GM23338 (cell line): Measurements from ENCODE around the gene GALNT13. TPM values are rescaled to one million over a fixed set of nuclear protein-coding genes. Genes with fewer than 3 reads are reported as not detected.

Source experiments
- ATAC-seq: fragments of 200-7000 bp; cut with Tn5 transposase; 3 replicates; pipeline ENCODE4 v1.9.1; 2020
- DNase-seq: peaks from one replicate; pipeline ENCODE4 v3.0.0-alpha.2; 2015; ENCODE audit warnings: low spot score
- H2AFZ ChIP-seq: fragments of 200-600 bp; sonication (generic); 2 replicates; pipeline ENCODE4 v1.8.0; 2016; ENCODE audit warnings: antibody characterized with exemption, mild to moderate bottlenecking, moderate library complexity
- H3F3A ChIP-seq: fragments of 200-600 bp; sonication (generic); replicated peaks from 2 replicates; pipeline ENCODE4 v1.8.0; 2017; ENCODE audit warnings: antibody characterized with exemption, mixed run types, low read depth
- H3K27ac ChIP-seq: fragments of 200-600 bp; sonication (generic); 2 replicates; pipeline ENCODE4 v1.6.1; 2016; ENCODE audit warnings: low read depth
- H3K27me3 ChIP-seq: fragments of 200-600 bp; sonication (generic); 2 replicates; pipeline ENCODE4 v1.8.0; 2016; ENCODE audit warnings: mild to moderate bottlenecking, mixed run types, moderate library complexity; ENCODE audit not compliant: insufficient read depth
- H3K36me3 ChIP-seq: fragments of 200-600 bp; sonication (generic); 2 replicates; pipeline ENCODE4 v1.8.0; 2016; ENCODE audit warnings: mild to moderate bottlenecking; ENCODE audit not compliant: insufficient read depth
- H3K4me1 ChIP-seq: fragments of 200-600 bp; sonication (generic); 2 replicates; pipeline ENCODE4 v1.8.0; 2016; ENCODE audit warnings: mild to moderate bottlenecking, moderate library complexity; ENCODE audit not compliant: insufficient read depth
- H3K4me2 ChIP-seq: fragments of 200-600 bp; sonication (generic); 2 replicates; pipeline ENCODE4 v1.7.1; 2017; ENCODE audit warnings: mixed run types
- H3K4me3 ChIP-seq: fragments of 200-600 bp; sonication (generic); 2 replicates; pipeline ENCODE4 v1.6.1; 2016; ENCODE audit warnings: mixed run types
- H3K79me2 ChIP-seq: fragments of 200-600 bp; sonication (generic); replicated peaks from 2 replicates; pipeline ENCODE4 v1.8.0; 2017; ENCODE audit warnings: mild to moderate bottlenecking; ENCODE audit not compliant: insufficient read depth
- H3K9me2 ChIP-seq: fragments of 200-600 bp; sonication (generic); 2 replicates; pipeline ENCODE4 v1.8.0; 2017; ENCODE audit not compliant: insufficient read depth
- H4K20me1 ChIP-seq: fragments of 200-600 bp; sonication (generic); replicated peaks from 2 replicates; pipeline ENCODE4 v1.8.0; 2017; ENCODE audit warnings: mild to moderate bottlenecking; ENCODE audit not compliant: insufficient read depth
- H3K27ac Mint-ChIP-seq: 2 replicates; pipeline ENCODE4 v1.8.0; 2020; ENCODE audit warnings: inconsistent platforms, mild to moderate bottlenecking, moderate library complexity, mixed read lengths
- H3K27me3 Mint-ChIP-seq: 3 replicates; pipeline ENCODE4 v1.8.0; 2022; ENCODE audit warnings: low read depth, mild to moderate bottlenecking, moderate library complexity, mixed read lengths, inconsistent platforms; ENCODE audit not compliant: insufficient read depth, poor library complexity
- H3K36me3 Mint-ChIP-seq: 3 replicates; pipeline ENCODE4 v1.8.0; 2021; ENCODE audit warnings: low read depth, mild to moderate bottlenecking, inconsistent platforms, moderate library complexity, mixed read lengths
- H3K4me1 Mint-ChIP-seq: 3 replicates; pipeline ENCODE4 v1.8.0; 2020; ENCODE audit warnings: mild to moderate bottlenecking, inconsistent platforms, mixed read lengths
- H3K4me3 Mint-ChIP-seq: 3 replicates; pipeline ENCODE4 v1.8.0; 2021; ENCODE audit warnings: moderate library complexity, mild to moderate bottlenecking, inconsistent platforms, mixed read lengths
- H3K9me3 Mint-ChIP-seq: 3 replicates; pipeline ENCODE4 v1.8.0; 2020; ENCODE audit warnings: moderate library complexity, mild to moderate bottlenecking, inconsistent platforms, mixed read lengths
- CREB1 ChIP-seq: fragments of 250-450 bp; sonication (Bioruptor Pico); IDR thresholded peaks from 2 replicates; pipeline ENCODE4 v1.5.0; 2020; ENCODE audit warnings: low read depth, mild to moderate bottlenecking, moderate library complexity
- EZH2 ChIP-seq: fragments of 200-600 bp; sonication (generic); IDR thresholded peaks from one replicate; pipeline ENCODE4 v1.8.0; 2017; ENCODE audit warnings: antibody characterized with exemption, mild to moderate bottlenecking, low read depth; ENCODE audit not compliant: unreplicated experiment
- EZH2phosphoT487 ChIP-seq: fragments of 200-600 bp; sonication (generic); IDR thresholded peaks from one replicate; pipeline ENCODE4 v1.8.1; 2018; ENCODE audit warnings: antibody characterized with exemption; ENCODE audit not compliant: unreplicated experiment
- JUNB ChIP-seq: IDR thresholded peaks from one replicate; pipeline ENCODE4 v1.6.1; 2016; ENCODE audit warnings: antibody characterized with exemption; ENCODE audit not compliant: unreplicated experiment
- NANOG ChIP-seq: IDR thresholded peaks from 2 replicates; pipeline ENCODE4 v1.6.1; 2016; ENCODE audit warnings: antibody characterized with exemption, borderline replicate concordance
- POLR2AphosphoS5 ChIP-seq: IDR thresholded peaks from 2 replicates; pipeline ENCODE4 v1.6.1; 2016; ENCODE audit warnings: antibody characterized with exemption, low read depth
- STAT1 ChIP-seq: IDR thresholded peaks from one replicate; pipeline ENCODE4 v1.6.1; 2016; ENCODE audit warnings: antibody characterized with exemption; ENCODE audit not compliant: unreplicated experiment
- ZNF331 ChIP-seq: fragments of 250-450 bp; sonication (Bioruptor Pico); IDR thresholded peaks from 2 replicates; pipeline ENCODE4 v1.5.0; 2020; ENCODE audit warnings: low read depth, mild to moderate bottlenecking, moderate library complexity
- polyA plus RNA-seq: library from polyadenylated mRNA; unstranded; fragments of >200 nt; fragmentation: Nextera tagmentation; extraction: Ambion mirVana; gene quantifications from 2 replicates; pipeline ENCODE4 v1.2.1, GENCODE V29; 2016
- total RNA-seq: library from RNA; depleted of rRNA; stranded (reverse); fragments of >200 nt; shearing (Covaris generic); gene quantifications from 2 replicates; pipeline ENCODE4 v1.2.3, GENCODE V29; 2014
- TF ChIP-seq, protein P1 (sequence below), 2 experiments: fragments of 200-600 bp in 1 of 2; sonication (generic) in 1 of 2; conservative IDR thresholded peaks; 2 replicates each; pipeline versions ENCODE4 v1.5.1 to v1.6.1; 2016 to 2017; ENCODE audit warnings: antibody characterized with exemption in 2 of 2, low read depth in 2 of 2, mild to moderate bottlenecking in 2 of 2, moderate library complexity in 1 of 2
- TF ChIP-seq, protein P2 (sequence below): fragments of 250-450 bp; sonication (Bioruptor Pico); IDR thresholded peaks from 2 replicates; pipeline ENCODE4 v1.5.0; 2020; ENCODE audit warnings: mild to moderate bottlenecking, moderate library complexity
- TF ChIP-seq, protein P3 (sequence below): IDR thresholded peaks from 2 replicates; pipeline ENCODE4 v1.6.1; 2016; ENCODE audit warnings: antibody characterized with exemption
- TF ChIP-seq, protein P4 (sequence below): IDR thresholded peaks from one replicate; pipeline ENCODE4 v1.6.1; 2018; ENCODE audit warnings: antibody characterized with exemption; ENCODE audit not compliant: unreplicated experiment

Gene GALNT13
- total and polyA plus RNA-seq, 2 experiments from 2014 or later = 3.5 to 5.2 TPM

DNA sequence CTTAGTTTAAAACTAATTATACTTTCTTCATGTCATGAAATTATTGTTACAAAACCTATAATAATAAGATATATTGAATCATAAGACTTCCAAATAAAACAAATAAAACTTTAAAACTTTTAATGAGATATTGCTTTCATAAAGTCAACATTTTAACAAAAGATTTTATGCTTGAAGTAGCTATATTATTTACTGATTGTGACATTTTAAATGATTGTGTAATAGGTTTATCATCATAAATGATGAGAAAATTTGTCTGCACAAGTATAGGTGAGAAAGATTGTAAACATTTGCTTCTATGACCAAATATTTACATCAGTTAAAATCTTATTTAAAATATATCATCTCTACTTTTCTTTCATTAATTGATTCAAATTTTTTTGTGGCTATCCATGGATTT lies 5.1 kb upstream of the GALNT13 start:
- DNase-seq = no peak
- Histone ChIP-seq H4K20me1 (no peaks in the 10 kb centered on the region), H3K4me1 (no peaks in the 10 kb centered on the region), H3F3A (no peaks in the 10 kb centered on the region), H3K9me2 (no peaks in the 10 kb centered on the region), H3K4me3 (no peak overlapping the region), H3K36me3 (no peaks in the 10 kb centered on the region), H2AFZ (no peak overlapping the region), H3K27me3 (no peaks in the 10 kb centered on the region), H3K4me2 (no peak overlapping the region), H3K27ac (no peak overlapping the region), H3K79me2 (no peaks in the 10 kb centered on the region)
- Mint-ChIP-seq H3K36me3 (no peaks in the 10 kb centered on the region), H3K4me1 (peaks cover 5% of the 10 kb centered on the region; the same call in 2 of the 3 replicates), H3K4me3 (no peak overlapping the region), H3K9me3 (no peaks in the 10 kb centered on the region; the same call in 2 of the 3 replicates), H3K27ac (no peak overlapping the region), H3K27me3 (no peaks in the 10 kb centered on the region)
- no peak for ATAC-seq
- TF ChIP-seq POLR2AphosphoS5 (no peak), ZNF331 (CRISPR knock-in tag) (no peak), EZH2phosphoT487 (no peak), NANOG (no peak), STAT1 (no peak), CREB1 (CRISPR knock-in tag) (no peak), EZH2 (no peak), JUNB (no peak)
- TF ChIP-seq, protein P1, sequence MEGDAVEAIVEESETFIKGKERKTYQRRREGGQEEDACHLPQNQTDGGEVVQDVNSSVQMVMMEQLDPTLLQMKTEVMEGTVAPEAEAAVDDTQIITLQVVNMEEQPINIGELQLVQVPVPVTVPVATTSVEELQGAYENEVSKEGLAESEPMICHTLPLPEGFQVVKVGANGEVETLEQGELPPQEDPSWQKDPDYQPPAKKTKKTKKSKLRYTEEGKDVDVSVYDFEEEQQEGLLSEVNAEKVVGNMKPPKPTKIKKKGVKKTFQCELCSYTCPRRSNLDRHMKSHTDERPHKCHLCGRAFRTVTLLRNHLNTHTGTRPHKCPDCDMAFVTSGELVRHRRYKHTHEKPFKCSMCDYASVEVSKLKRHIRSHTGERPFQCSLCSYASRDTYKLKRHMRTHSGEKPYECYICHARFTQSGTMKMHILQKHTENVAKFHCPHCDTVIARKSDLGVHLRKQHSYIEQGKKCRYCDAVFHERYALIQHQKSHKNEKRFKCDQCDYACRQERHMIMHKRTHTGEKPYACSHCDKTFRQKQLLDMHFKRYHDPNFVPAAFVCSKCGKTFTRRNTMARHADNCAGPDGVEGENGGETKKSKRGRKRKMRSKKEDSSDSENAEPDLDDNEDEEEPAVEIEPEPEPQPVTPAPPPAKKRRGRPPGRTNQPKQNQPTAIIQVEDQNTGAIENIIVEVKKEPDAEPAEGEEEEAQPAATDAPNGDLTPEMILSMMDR (conservative IDR thresholded peaks at IDR 0.05; ENCODE audit: low read depth in 2 of 2) = no peak
- TF ChIP-seq, protein P2, sequence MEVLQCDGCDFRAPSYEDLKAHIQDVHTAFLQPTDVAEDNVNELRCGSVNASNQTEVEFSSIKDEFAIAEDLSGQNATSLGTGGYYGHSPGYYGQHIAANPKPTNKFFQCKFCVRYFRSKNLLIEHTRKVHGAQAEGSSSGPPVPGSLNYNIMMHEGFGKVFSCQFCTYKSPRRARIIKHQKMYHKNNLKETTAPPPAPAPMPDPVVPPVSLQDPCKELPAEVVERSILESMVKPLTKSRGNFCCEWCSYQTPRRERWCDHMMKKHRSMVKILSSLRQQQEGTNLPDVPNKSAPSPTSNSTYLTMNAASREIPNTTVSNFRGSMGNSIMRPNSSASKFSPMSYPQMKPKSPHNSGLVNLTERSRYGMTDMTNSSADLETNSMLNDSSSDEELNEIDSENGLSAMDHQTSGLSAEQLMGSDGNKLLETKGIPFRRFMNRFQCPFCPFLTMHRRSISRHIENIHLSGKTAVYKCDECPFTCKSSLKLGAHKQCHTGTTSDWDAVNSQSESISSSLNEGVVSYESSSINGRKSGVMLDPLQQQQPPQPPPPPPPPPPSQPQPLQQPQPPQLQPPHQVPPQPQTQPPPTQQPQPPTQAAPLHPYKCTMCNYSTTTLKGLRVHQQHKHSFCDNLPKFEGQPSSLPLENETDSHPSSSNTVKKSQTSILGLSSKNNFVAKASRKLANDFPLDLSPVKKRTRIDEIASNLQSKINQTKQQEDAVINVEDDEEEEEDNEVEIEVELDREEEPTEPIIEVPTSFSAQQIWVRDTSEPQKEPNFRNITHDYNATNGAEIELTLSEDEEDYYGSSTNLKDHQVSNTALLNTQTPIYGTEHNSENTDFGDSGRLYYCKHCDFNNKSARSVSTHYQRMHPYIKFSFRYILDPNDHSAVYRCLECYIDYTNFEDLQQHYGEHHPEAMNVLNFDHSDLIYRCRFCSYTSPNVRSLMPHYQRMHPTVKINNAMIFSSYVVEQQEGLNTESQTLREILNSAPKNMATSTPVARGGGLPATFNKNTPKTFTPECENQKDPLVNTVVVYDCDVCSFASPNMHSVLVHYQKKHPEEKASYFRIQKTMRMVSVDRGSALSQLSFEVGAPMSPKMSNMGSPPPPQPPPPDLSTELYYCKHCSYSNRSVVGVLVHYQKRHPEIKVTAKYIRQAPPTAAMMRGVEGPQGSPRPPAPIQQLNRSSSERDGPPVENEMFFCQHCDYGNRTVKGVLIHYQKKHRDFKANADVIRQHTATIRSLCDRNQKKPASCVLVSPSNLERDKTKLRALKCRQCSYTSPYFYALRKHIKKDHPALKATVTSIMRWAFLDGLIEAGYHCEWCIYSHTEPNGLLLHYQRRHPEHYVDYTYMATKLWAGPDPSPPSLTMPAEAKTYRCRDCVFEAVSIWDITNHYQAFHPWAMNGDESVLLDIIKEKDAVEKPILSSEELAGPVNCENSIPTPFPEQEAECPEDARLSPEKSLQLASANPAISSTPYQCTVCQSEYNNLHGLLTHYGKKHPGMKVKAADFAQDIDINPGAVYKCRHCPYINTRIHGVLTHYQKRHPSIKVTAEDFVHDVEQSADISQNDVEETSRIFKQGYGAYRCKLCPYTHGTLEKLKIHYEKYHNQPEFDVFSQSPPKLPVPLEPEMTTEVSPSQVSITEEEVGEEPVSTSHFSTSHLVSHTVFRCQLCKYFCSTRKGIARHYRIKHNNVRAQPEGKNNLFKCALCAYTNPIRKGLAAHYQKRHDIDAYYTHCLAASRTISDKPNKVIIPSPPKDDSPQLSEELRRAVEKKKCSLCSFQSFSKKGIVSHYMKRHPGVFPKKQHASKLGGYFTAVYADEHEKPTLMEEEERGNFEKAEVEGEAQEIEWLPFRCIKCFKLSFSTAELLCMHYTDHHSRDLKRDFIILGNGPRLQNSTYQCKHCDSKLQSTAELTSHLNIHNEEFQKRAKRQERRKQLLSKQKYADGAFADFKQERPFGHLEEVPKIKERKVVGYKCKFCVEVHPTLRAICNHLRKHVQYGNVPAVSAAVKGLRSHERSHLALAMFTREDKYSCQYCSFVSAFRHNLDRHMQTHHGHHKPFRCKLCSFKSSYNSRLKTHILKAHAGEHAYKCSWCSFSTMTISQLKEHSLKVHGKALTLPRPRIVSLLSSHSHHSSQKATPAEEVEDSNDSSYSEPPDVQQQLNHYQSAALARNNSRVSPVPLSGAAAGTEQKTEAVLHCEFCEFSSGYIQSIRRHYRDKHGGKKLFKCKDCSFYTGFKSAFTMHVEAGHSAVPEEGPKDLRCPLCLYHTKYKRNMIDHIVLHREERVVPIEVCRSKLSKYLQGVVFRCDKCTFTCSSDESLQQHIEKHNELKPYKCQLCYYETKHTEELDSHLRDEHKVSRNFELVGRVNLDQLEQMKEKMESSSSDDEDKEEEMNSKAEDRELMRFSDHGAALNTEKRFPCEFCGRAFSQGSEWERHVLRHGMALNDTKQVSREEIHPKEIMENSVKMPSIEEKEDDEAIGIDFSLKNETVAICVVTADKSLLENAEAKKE (CRISPR knock-in tag) = no peak
- TF ChIP-seq, protein P3, sequence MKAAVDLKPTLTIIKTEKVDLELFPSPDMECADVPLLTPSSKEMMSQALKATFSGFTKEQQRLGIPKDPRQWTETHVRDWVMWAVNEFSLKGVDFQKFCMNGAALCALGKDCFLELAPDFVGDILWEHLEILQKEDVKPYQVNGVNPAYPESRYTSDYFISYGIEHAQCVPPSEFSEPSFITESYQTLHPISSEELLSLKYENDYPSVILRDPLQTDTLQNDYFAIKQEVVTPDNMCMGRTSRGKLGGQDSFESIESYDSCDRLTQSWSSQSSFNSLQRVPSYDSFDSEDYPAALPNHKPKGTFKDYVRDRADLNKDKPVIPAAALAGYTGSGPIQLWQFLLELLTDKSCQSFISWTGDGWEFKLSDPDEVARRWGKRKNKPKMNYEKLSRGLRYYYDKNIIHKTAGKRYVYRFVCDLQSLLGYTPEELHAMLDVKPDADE = no peak
- TF ChIP-seq, protein P4, sequence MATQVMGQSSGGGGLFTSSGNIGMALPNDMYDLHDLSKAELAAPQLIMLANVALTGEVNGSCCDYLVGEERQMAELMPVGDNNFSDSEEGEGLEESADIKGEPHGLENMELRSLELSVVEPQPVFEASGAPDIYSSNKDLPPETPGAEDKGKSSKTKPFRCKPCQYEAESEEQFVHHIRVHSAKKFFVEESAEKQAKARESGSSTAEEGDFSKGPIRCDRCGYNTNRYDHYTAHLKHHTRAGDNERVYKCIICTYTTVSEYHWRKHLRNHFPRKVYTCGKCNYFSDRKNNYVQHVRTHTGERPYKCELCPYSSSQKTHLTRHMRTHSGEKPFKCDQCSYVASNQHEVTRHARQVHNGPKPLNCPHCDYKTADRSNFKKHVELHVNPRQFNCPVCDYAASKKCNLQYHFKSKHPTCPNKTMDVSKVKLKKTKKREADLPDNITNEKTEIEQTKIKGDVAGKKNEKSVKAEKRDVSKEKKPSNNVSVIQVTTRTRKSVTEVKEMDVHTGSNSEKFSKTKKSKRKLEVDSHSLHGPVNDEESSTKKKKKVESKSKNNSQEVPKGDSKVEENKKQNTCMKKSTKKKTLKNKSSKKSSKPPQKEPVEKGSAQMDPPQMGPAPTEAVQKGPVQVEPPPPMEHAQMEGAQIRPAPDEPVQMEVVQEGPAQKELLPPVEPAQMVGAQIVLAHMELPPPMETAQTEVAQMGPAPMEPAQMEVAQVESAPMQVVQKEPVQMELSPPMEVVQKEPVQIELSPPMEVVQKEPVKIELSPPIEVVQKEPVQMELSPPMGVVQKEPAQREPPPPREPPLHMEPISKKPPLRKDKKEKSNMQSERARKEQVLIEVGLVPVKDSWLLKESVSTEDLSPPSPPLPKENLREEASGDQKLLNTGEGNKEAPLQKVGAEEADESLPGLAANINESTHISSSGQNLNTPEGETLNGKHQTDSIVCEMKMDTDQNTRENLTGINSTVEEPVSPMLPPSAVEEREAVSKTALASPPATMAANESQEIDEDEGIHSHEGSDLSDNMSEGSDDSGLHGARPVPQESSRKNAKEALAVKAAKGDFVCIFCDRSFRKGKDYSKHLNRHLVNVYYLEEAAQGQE = no peak
